Gastroesophageal sphincter (tissue), 3 donors: Measurements from ENCODE around the gene ACAN.

ENCODE experiments used
- POLR2A ChIP-seq, 2 donors: fragments of 450-650 bp; IDR thresholded peaks; one replicate each; pipeline ENCODE4 v1.6.1; 2017; ENCODE audit warnings: antibody characterized with exemption in 2 of 2, mild to moderate bottlenecking in 2 of 2, moderate library complexity in 1 of 2
- TF ChIP-seq, protein P1 (sequence below), 4 experiments: fragments of 200-600 bp in 2 of 4; fragments of 450-650 bp in 2 of 4; sonication (generic) in 1 of 4; IDR thresholded peaks; one replicate each; pipeline ENCODE4 v1.5.1; 2017 to 2019; ENCODE audit warnings: antibody characterized with exemption in 4 of 4, mild to moderate bottlenecking in 2 of 4, moderate library complexity in 2 of 4

GRCh38 chr15:88814393-88814792, 11.2 kb downstream of the ACAN start:
- TF ChIP-seq, protein P1, sequence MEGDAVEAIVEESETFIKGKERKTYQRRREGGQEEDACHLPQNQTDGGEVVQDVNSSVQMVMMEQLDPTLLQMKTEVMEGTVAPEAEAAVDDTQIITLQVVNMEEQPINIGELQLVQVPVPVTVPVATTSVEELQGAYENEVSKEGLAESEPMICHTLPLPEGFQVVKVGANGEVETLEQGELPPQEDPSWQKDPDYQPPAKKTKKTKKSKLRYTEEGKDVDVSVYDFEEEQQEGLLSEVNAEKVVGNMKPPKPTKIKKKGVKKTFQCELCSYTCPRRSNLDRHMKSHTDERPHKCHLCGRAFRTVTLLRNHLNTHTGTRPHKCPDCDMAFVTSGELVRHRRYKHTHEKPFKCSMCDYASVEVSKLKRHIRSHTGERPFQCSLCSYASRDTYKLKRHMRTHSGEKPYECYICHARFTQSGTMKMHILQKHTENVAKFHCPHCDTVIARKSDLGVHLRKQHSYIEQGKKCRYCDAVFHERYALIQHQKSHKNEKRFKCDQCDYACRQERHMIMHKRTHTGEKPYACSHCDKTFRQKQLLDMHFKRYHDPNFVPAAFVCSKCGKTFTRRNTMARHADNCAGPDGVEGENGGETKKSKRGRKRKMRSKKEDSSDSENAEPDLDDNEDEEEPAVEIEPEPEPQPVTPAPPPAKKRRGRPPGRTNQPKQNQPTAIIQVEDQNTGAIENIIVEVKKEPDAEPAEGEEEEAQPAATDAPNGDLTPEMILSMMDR (IDR thresholded peaks at IDR 0.05), result no peak
- no peak for TF ChIP-seq POLR2A (IDR thresholded peaks at IDR 0.05)
